Measurements from ENCODE around the gene NEK10.

Gene NEK10

DNA sequence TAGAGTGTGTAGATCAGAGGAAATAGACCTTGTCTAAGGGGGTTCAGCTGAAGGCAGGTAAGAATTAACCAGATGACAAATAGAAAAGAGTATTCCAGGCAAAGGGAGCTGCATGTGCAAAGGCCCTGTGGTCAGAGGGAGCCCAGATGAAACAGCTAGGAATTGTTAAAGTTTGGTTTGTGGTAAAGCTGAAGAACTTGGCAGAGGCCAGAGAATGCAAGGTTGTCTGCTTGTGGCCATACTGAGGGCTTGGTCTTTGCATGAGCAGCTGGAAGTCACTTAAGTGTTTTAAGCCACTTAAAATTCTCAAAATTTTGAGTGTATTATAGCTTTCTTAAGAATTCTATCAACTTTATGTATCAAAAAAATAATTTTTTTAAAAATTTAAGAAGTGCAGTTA is 116.5 kb downstream of the NEK10 start:
- Mint-ChIP-seq H3K4me1 (no peaks in the 10 kb centered on the region), H3K36me3 (no peaks in the 10 kb centered on the region), H3K27ac (no peak overlapping the region), H3K4me3 (no peak overlapping the region), H3K9me3 (peaks cover 10% of the 10 kb centered on the region)
- DNase-seq (ENCODE audit: low spot score in 2 of 2) (no peak), ATAC-seq (no peak)

DNA sequence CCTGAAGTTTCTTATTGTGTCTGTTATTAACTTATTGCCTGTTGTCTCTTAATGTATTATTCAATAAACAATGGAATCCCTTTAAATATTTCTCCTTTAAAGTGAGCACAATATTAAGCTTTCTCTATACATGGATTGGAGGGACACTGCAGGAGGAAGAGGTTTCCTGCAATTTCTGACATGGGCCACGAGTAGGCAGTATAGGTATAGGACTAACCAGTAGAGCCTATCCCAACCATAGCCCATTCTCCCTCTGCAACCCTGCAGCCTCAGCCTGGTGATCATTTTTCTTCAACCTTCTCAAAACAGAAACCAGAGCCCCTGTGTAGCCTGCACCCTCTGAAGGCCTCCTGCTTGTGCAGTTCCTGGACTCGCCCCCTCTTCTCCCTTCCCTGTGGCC is 124.8 kb downstream of the NEK10 start:
- peaks cover 10% of the 10 kb centered on the region for H3K9me3 Mint-ChIP-seq
- ATAC-seq (peak; percentile 34), DNase-seq (ENCODE audit: low spot score in 2 of 2) (no peak)
- no peaks in the 10 kb centered on the region for H3K4me1 Mint-ChIP-seq
- H3K36me3 Mint-ChIP-seq = no peaks in the 10 kb centered on the region
- H3K4me3 Mint-ChIP-seq = no peak overlapping the region
- no peak overlapping the region for H3K27ac Mint-ChIP-seq

DNA sequence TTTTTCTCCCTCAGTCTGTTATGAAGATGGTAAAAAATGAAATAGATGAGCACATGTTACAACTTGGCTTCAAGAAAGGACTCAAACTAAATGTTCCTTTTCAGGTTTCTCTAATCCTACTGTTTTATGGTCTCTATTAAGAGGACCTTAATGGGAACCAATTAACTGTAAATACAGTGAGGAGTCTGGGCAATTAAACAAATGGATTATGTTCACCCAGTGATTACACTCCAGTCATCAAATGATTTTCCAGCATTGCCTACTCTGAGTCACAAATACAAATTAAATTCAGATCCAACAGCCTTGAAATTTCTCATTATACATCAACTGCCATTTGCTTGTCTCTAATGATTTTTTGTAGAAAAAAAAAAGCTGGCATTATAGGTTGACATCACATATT is 129.2 kb downstream of the NEK10 start:
- H3K27ac Mint-ChIP-seq = no peak overlapping the region
- peaks cover 17% of the 10 kb centered on the region for H3K9me3 Mint-ChIP-seq
- H3K36me3 Mint-ChIP-seq = no peaks in the 10 kb centered on the region
- no peak overlapping the region for H3K4me3 Mint-ChIP-seq
- DNase-seq (ENCODE audit: low spot score in 2 of 2) (no peak), ATAC-seq (no peak)
- H3K4me1 Mint-ChIP-seq = no peaks in the 10 kb centered on the region

DNA sequence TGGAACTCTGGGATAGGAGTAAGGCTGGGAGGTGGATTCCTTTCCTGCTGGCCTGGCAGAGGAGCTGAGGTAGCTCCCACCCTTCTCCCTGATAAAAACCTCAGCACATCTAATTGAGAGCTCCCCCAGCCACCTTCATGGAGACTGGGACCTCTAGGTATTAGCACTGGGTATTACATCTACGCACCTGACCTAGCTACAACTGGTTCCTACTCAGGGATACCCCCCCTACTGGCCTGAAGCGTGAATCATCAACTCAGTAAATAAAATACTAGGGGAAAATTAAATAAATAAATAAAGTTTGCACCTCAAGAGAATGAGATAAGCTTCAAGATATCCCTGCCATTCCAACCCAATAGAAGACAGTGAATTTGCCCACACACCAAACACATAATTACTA is 140.4 kb downstream of the NEK10 start:
- peaks cover 16% of the 10 kb centered on the region for H3K9me3 Mint-ChIP-seq
- H3K27ac Mint-ChIP-seq = no peak overlapping the region
- no peak for DNase-seq (ENCODE audit: low spot score in 2 of 2)
- peaks cover 2% of the 10 kb centered on the region for H3K4me1 Mint-ChIP-seq
- no peak overlapping the region for H3K4me3 Mint-ChIP-seq
- H3K36me3 Mint-ChIP-seq = no peaks in the 10 kb centered on the region
- ATAC-seq = no peak

DNA sequence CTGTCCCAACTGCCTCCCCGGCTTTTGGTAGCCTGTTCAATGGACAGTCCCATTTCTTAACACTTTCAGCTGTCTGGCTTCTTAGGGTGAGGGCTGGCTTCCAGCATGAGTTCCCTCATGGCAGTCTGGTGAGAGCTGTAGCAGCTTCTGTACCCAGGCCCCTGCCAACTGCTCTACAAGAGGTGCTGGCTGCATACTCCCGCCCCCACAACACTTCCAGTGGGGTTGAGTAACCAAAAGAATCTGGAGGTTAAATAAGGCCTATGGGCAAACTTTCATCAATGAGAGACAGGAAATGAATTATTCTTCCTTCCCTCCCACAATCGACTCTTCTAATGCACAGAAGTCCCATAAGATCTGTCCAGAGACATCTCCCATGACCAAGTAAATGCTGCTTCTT is 145.0 kb downstream of the NEK10 start:
- no peak for DNase-seq (ENCODE audit: low spot score in 2 of 2)
- Mint-ChIP-seq H3K4me1 (peaks cover 10% of the 10 kb centered on the region), H3K4me3 (no peak overlapping the region), H3K36me3 (no peaks in the 10 kb centered on the region), H3K27ac (no peak overlapping the region), H3K9me3 (no peaks in the 10 kb centered on the region)
- ATAC-seq = peak; percentile 13

DNA sequence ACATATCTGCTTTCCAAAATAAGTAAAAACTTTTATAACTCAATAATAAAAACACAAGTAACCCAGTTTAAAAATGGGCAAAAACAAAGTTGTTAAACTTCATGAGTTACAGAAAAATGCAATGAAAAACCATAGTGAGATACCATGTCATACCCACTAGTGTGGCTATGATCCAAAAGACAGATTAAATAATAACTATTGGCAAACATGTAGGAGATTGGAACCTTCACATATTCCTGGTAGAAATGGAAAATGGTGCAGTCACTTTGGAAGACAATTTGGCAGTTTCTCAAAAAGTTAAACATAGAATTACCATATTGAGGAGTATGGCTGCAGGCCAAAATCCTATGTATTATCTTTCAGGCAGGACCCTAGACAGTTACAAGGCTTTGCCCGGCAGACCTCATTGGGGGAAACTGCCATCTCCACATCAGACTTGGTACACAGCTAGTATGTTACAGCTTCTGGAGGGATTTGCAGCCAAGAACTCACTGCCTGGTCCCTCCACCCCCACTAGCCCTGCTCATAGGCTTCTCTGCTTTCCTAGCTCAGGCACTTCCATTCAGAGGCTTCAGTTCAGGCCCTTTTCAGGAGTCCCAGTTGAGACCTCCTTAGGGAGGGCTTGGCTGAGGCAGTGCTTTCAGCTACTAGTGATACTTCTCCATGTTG is 147.8 kb downstream of the NEK10 start:
- H3K4me3 Mint-ChIP-seq = no peak overlapping the region
- ATAC-seq (no peak), DNase-seq (ENCODE audit: low spot score in 2 of 2) (no peak)
- no peak overlapping the region for H3K27ac Mint-ChIP-seq
- H3K4me1 Mint-ChIP-seq = peaks cover 10% of the 10 kb centered on the region
- no peaks in the 10 kb centered on the region for H3K36me3 Mint-ChIP-seq
- H3K9me3 Mint-ChIP-seq = no peaks in the 10 kb centered on the region

DNA sequence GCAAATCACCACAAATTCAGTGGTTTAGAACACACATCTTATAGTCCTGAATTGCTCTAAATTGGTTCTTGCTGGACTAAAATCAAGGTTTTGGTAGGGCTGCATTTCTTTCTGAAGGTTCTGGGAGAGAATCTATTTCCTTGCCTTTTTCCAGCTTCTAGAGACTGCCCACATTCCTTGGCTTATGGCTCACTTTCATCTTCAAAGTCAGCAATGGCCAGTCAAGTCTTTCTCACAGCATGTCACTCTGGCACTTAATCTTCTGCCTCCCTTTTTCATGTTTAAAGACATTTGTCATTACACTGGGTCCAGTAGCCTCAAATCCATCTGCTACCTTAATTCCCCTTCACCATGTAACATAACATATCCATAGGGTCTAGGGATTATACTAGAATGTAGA is 149.0 kb downstream of the NEK10 start:
- Mint-ChIP-seq H3K4me1 (peaks cover 10% of the 10 kb centered on the region), H3K4me3 (no peak overlapping the region), H3K27ac (no peak overlapping the region), H3K9me3 (no peaks in the 10 kb centered on the region), H3K36me3 (no peaks in the 10 kb centered on the region)
- ATAC-seq = no peak
- DNase-seq (ENCODE audit: low spot score in 2 of 2) = no peak

DNA sequence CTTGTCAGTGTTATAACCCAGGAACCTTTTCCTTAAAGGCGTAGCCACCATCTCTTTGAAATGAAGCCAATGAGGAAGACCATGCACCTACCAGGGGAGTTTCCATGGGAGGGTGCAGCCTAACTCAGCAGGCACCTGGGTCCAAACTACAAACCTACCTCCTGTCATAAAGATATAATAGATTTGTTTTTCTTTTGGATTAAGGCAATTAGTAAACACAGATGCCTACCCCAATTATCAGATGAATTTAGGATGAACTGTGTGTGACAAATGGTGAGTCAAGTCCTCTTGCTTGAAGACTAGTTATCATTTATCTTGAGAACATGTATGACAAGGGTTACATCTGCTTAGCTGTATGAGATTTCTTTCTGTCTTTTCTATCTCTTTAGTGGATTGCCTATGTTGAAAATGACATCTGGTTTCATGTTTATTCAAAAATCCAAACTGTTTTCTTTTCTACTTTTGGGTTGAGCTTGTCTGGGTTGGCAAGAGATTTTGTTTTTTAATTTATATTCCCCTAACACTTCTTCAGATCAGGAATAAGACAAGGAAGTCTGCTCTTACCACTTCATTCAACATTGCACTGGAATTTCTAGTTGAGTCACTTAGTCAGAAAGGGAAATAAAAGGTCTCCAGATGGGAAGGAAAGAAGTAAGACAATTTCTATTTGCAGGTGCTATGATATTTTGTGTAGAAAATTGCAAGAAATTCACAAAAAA is 149.9 kb downstream of the NEK10 start:
- H3K4me1 Mint-ChIP-seq = peaks cover 10% of the 10 kb centered on the region
- no peak for DNase-seq (ENCODE audit: low spot score in 2 of 2)
- no peaks in the 10 kb centered on the region for H3K36me3 Mint-ChIP-seq
- H3K9me3 Mint-ChIP-seq = no peaks in the 10 kb centered on the region
- no peak for ATAC-seq
- H3K27ac Mint-ChIP-seq = no peak overlapping the region
- no peak overlapping the region for H3K4me3 Mint-ChIP-seq

DNA sequence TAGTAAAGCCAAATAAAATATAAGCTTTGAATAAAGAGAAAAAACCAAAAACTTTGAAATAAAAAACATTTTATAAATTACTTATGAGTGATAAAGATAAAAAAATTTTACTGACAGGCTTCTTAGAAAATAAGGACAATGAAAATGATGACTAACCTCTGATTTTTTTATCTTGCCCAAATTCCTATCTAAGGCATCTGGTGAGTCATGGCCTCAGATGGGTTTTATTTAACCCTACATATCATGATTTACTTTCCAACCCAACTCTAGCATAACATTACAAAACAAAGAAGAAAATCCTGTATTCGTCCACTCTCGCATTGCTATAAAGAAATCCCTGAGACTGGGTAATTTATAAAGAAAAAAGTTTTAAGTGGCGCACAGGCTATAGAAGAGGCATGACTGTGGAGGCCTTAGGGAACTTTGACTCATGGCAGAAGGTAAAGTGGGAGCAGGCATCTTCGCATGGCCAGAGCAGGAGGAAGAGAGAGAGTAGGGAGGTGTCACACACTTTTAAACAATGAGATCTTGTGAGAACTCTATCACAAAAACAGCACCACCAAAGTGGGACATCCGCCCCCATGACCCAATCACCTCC is 152.1 kb downstream of the NEK10 start:
- no peak for DNase-seq (ENCODE audit: low spot score in 2 of 2)
- H3K4me3 Mint-ChIP-seq = no peak overlapping the region
- no peaks in the 10 kb centered on the region for H3K4me1 Mint-ChIP-seq
- ATAC-seq = no peak
- no peaks in the 10 kb centered on the region for H3K9me3 Mint-ChIP-seq
- H3K27ac Mint-ChIP-seq = no peak overlapping the region
- H3K36me3 Mint-ChIP-seq = no peaks in the 10 kb centered on the region

DNA sequence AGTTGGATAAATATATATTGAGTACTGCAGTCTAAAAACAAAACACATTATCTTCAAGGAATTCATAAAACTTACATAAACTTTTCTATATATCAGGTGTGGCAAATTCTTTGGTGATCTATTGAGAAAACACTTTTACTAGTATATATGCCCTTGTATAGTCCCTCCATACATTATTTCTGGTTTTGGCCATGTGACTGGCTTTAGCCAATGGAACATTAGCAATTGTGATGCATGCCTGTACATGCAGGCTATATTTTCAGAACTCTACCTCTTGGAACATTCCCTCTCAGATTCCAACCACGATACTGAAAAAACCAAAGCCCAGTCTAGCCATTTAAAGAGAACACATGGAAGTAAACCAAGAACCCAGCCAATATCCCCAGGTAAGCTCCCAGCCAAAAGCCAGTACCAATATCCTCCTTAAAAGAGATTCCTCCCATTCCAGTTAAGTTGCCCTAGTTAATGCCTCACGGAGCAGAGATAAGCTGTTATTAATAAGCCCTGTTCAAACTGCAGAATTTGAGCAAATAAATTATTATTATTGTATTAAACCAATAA is 152.8 kb downstream of the NEK10 start:
- ATAC-seq (no peak), DNase-seq (ENCODE audit: low spot score in 2 of 2) (no peak)
- H3K36me3 Mint-ChIP-seq = no peaks in the 10 kb centered on the region
- no peak overlapping the region for H3K4me3 Mint-ChIP-seq
- H3K4me1 Mint-ChIP-seq = no peaks in the 10 kb centered on the region
- no peaks in the 10 kb centered on the region for H3K9me3 Mint-ChIP-seq
- no peak overlapping the region for H3K27ac Mint-ChIP-seq

DNA sequence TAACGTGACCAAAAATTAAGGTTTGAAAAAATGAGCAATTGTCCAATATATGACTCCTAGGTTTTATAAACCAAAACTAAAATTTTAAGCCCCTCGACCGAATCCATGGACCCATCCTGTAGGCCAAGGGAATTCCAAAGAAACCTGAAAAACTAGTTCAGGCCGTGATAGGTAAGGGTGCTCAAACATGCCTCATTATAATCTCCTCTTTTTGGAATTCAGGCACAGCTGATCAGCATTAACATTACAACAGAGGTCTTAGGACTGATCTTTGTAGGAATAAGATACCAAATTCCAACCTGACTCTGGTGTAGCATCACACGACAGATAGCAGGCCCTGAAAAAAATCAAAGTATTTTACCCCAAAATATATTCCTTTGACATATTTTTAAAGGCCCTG is 155.7 kb downstream of the NEK10 start:
- ATAC-seq (no peak), DNase-seq (ENCODE audit: low spot score in 2 of 2) (no peak)
- Mint-ChIP-seq H3K36me3 (no peaks in the 10 kb centered on the region), H3K9me3 (no peaks in the 10 kb centered on the region), H3K4me1 (no peaks in the 10 kb centered on the region), H3K4me3 (no peak overlapping the region), H3K27ac (no peak overlapping the region)

DNA sequence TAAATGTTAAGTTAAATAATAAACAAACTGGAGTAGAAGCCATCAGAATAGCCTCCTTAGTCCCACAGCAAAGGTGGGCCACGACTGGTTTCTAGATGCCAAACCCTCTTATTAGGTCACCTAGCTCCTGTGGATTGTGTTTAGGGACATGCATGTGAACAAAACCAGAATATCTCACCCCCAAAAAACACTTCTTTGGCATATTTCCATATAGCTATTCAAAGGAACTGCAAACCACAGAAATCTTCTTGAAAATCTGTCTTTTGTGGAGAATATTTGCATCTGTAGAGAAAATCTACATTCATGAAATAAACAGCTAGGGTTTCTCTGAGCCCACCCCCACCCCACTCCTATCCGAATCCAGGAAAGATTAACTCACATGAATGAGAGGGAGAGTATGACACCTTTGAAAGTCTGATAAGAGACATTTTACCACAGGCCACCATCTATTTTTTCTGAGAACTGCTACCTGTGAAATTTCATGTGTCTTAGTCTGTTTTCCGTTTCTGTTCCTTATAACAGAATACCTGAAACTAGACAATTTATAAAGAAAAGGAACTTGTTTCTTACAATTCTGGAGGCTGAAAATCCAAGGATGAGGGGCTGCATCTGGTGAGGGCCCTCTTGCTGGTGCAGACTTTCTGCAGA is 159.4 kb downstream of the NEK10 start:
- Mint-ChIP-seq H3K27ac (no peak overlapping the region), H3K4me3 (no peak overlapping the region), H3K9me3 (no peaks in the 10 kb centered on the region), H3K36me3 (no peaks in the 10 kb centered on the region), H3K4me1 (no peaks in the 10 kb centered on the region)
- no peak for ATAC-seq
- no peak for DNase-seq (ENCODE audit: low spot score in 2 of 2)

DNA sequence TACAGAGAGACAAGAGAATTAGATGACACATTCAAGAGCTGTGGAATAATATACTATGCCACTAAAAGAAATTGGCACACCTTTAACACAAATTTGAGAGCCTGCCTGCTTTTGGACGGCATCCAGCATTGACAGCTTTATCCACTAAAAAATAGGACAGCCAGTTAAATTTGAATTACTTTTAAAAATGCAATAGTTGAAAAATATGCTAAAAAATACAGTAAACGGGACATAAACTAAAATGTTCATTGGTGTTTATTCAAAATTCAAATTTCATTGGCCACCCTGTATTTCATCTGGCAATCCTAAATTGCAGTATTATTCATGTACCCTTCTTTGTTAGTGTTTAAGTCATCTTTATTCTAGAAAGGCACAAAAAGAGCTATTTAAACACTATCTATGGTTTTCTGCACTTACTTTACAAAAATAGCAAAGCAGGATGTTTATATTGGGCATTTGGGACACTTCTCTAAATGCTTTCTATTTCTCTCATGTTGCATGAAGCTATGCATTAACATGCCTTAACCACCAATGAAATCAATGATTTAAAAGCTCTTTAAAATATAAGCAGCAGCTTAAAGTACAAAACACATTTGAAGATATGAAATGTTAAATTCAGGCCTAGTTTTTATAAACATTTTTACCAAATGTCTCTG is 160.1 kb downstream of the NEK10 start:
- Mint-ChIP-seq H3K27ac (no peak overlapping the region), H3K36me3 (no peaks in the 10 kb centered on the region), H3K9me3 (no peaks in the 10 kb centered on the region), H3K4me3 (no peak overlapping the region), H3K4me1 (no peaks in the 10 kb centered on the region)
- ATAC-seq (no peak), DNase-seq (ENCODE audit: low spot score in 2 of 2) (no peak)

DNA sequence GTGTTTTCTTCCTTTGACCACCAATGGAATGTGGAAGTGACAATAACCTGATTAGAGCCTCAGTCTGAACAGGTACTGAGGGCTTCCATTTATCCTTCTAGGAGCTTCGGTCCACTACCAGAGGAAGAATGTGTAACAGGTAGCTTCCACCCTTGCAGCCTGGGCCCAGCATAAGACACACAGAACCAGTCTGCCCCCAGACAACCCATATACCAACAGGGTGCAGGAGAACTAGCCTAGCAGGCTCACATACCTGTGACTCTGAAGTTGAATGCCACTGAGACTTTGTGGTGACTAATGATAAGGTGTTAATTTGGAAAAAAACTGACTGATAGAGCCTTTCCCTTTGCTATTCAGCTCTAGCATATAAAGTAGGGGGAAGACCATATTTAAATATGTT is 166.2 kb downstream of the NEK10 start:
- DNase-seq (ENCODE audit: low spot score in 2 of 2) (no peak), ATAC-seq (no peak)
- Mint-ChIP-seq H3K4me1 (no peaks in the 10 kb centered on the region), H3K27ac (no peak overlapping the region), H3K4me3 (no peak overlapping the region), H3K9me3 (no peaks in the 10 kb centered on the region), H3K36me3 (no peaks in the 10 kb centered on the region)

DNA sequence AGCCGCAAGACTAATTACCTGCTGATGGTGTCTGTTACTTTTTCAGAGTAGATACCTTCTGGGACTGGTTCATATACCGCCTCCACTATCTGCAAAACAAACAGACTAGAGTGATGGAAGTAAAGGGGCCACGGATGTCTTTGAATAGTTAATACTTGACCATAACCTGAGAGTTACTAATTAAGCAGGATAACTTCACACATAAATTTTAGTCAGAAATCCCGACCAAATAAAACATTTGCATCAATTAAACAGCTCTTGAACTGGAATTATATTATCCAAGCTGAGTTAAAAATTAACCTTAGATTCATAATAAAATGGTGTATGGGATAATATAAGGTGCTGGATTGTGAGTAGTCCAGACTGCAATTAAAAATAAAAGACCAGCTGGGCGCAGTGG is 167.7 kb downstream of the NEK10 start:
- no peaks in the 10 kb centered on the region for H3K4me1 Mint-ChIP-seq
- ATAC-seq (no peak), DNase-seq (ENCODE audit: low spot score in 2 of 2) (no peak)
- H3K4me3 Mint-ChIP-seq = no peak overlapping the region
- no peaks in the 10 kb centered on the region for H3K36me3 Mint-ChIP-seq
- no peak overlapping the region for H3K27ac Mint-ChIP-seq
- no peaks in the 10 kb centered on the region for H3K9me3 Mint-ChIP-seq
